Measurements from ENCODE around the gene WDFY2. TPM values are rescaled to one million over a fixed set of nuclear protein-coding genes. Genes with fewer than 3 reads are reported as not detected.

The WDFY2 gene
- polyA plus RNA-seq, 3 donors = 6.5 to 40.1 (median 9.1) TPM

DNA sequence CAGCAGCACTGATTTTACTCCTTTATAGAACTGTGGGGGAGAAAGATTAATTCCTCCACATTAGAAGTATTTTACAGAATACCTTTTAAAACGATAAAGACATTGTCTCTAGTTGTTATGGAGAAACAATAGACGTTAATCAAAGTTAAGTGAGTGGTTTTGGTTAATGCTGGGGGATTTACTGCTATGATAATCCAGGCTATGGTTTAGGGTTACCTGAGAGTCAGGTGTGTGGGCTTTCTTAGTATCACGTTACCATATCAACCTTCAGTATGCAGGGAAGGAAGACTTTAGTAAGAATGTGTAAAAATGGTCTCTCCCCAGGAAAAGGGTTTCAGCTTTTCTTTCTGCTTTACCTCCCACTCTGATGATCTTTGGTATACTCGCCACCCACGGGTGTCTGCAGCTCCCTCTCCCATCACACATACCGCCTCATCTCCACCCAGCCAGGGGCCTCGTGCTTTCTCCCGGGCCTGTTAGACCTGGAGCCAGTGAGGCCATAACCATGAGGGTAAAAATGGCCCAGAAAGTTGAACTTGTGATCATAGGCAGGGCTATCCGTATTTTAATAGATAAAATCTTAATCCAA is 45.6 kb upstream of the WDFY2 start:
- no peak overlapping the region for H3K4me2 ChIP-seq (replicated peaks; ENCODE audit: extremely low read depth, low read length, poor library complexity, severe bottlenecking)
- Mint-ChIP-seq H3K4me3 (peak overlapping the region in 1 of 2 donors; percentile 20), H3K4me1 (peaks cover 25% of the 10 kb centered on the region), H3K27ac (no peak overlapping the region), H3K9me3 (no peaks in the 10 kb centered on the region), H3K27me3 (ENCODE audit: low read depth in 3 of 3) (peaks cover 0 to 14% (median 9%) of the 10 kb centered on the region in 3 donors), H3K36me3 (no peaks in the 10 kb centered on the region)
- no peak overlapping the region for H3K9ac ChIP-seq (ENCODE audit: insufficient read depth, low read length, poor library complexity, severe bottlenecking)
- no peak for DNase-seq
- intact Hi-C loops (cut with micrococcal nuclease) = no loop called here
- no peak overlapping the region for H3K27ac ChIP-seq (ENCODE audit: low read depth in 1 of 2, low read length in 2 of 2)
- peaks cover 17 to 19% of the 10 kb centered on the region in 2 donors for H3K4me1 ChIP-seq (ENCODE audit: control insufficient read depth in 1 of 2, insufficient read depth in 2 of 2, low read length in 2 of 2)
- no peaks in the 10 kb centered on the region for H3K79me2 ChIP-seq (ENCODE audit: insufficient read depth, low read length)
- TF ChIP-seq, protein P1, sequence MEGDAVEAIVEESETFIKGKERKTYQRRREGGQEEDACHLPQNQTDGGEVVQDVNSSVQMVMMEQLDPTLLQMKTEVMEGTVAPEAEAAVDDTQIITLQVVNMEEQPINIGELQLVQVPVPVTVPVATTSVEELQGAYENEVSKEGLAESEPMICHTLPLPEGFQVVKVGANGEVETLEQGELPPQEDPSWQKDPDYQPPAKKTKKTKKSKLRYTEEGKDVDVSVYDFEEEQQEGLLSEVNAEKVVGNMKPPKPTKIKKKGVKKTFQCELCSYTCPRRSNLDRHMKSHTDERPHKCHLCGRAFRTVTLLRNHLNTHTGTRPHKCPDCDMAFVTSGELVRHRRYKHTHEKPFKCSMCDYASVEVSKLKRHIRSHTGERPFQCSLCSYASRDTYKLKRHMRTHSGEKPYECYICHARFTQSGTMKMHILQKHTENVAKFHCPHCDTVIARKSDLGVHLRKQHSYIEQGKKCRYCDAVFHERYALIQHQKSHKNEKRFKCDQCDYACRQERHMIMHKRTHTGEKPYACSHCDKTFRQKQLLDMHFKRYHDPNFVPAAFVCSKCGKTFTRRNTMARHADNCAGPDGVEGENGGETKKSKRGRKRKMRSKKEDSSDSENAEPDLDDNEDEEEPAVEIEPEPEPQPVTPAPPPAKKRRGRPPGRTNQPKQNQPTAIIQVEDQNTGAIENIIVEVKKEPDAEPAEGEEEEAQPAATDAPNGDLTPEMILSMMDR (IDR thresholded peaks at IDR 0.05) = no peak
- no peaks in the 10 kb centered on the region for H3K36me3 ChIP-seq (replicated peaks in 1 of 2; ENCODE audit: control insufficient read depth in 1 of 2, insufficient read depth in 2 of 2, low read length in 2 of 2)
- no peak overlapping the region for H2AFZ ChIP-seq (ENCODE audit: insufficient read depth, low read depth, low read length, poor library complexity, severe bottlenecking)
- no peaks in the 10 kb centered on the region for H3K27me3 ChIP-seq (ENCODE audit: control insufficient read depth in 2 of 2, insufficient read depth in 2 of 2, low read length in 2 of 2)
- H3K4me3 ChIP-seq (replicated peaks in 1 of 3; ENCODE audit: low read depth in 2 of 3, low read length in 3 of 3) = no peak overlapping the region
- H3K9me3 ChIP-seq (replicated peaks in 1 of 2; ENCODE audit: control insufficient read depth in 1 of 2, insufficient read depth in 1 of 2, low read length in 2 of 2) = no peaks in the 10 kb centered on the region
- WGBS (ENCODE audit: insufficient coverage) = no CpG with 5 or more reads among the region's 9 CpGs
- no peaks in the 10 kb centered on the region for H4K20me1 ChIP-seq (ENCODE audit: insufficient read depth, low read length)

DNA sequence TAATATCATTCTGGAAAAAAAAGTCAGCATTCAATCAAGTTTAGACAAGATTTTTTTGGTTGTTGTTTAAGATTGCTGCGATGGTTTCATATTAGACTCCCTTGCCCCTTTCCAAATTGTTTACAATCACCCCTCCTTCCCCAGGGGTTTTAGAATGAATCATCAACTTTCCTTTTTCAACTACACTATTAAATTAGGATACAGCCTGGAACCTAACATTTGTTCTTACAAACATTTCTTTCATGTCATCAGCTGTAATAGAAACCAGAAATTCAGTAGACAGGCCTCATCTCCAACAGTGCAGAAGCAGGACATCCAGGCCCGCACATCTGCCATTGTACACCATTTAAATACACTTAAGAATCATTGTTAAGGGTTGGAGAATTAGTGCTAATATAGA is 44.4 kb upstream of the WDFY2 start:
- Histone ChIP-seq H3K9ac (ENCODE audit: insufficient read depth, low read length, poor library complexity, severe bottlenecking) (no peak overlapping the region), H3K4me1 (ENCODE audit: control insufficient read depth in 1 of 2, insufficient read depth in 2 of 2, low read length in 2 of 2) (peaks cover 5 to 7% of the 10 kb centered on the region in 2 donors), H3K27ac (ENCODE audit: low read depth in 1 of 2, low read length in 2 of 2) (no peak overlapping the region), H2AFZ (ENCODE audit: insufficient read depth, low read depth, low read length, poor library complexity, severe bottlenecking) (no peak overlapping the region), H3K4me2 (replicated peaks; ENCODE audit: extremely low read depth, low read length, poor library complexity, severe bottlenecking) (no peak overlapping the region), H3K36me3 (replicated peaks in 1 of 2; ENCODE audit: control insufficient read depth in 1 of 2, insufficient read depth in 2 of 2, low read length in 2 of 2) (no peaks in the 10 kb centered on the region), H3K9me3 (replicated peaks in 1 of 2; ENCODE audit: control insufficient read depth in 1 of 2, insufficient read depth in 1 of 2, low read length in 2 of 2) (no peaks in the 10 kb centered on the region), H3K27me3 (ENCODE audit: control insufficient read depth in 2 of 2, insufficient read depth in 2 of 2, low read length in 2 of 2) (no peaks in the 10 kb centered on the region), H4K20me1 (ENCODE audit: insufficient read depth, low read length) (no peaks in the 10 kb centered on the region), H3K79me2 (ENCODE audit: insufficient read depth, low read length) (no peaks in the 10 kb centered on the region), H3K4me3 (replicated peaks in 1 of 3; ENCODE audit: low read depth in 2 of 3, low read length in 3 of 3) (no peak overlapping the region)
- H3K36me3 Mint-ChIP-seq = no peaks in the 10 kb centered on the region
- TF ChIP-seq, protein P1 (IDR thresholded peaks at IDR 0.05) = no peak
- H3K4me1 Mint-ChIP-seq = peaks cover 13% of the 10 kb centered on the region
- no CpG with 5 or more reads among the region's 2 CpGs for WGBS (ENCODE audit: insufficient coverage)
- intact Hi-C loops (cut with micrococcal nuclease) = no loop called here
- no peak overlapping the region for H3K27ac Mint-ChIP-seq
- no peak overlapping the region for H3K4me3 Mint-ChIP-seq
- DNase-seq = no peak
- H3K9me3 Mint-ChIP-seq = no peaks in the 10 kb centered on the region
- peaks cover 0 to 14% (median 9%) of the 10 kb centered on the region in 3 donors for H3K27me3 Mint-ChIP-seq (ENCODE audit: low read depth in 3 of 3)
